Measurements from ENCODE around the gene PICALM.
A peak's percentile ranks its signal among the peaks of the same experiment; 100 is the strongest.
"Not testable (repeated sequence)": the region's sequence is repeated elsewhere in the genome, so short reads cannot be mapped to it uniquely, and the experiment has no call there.

PICALM gene

GRCh38 chr11:85926653-85927214 is 142.2 kb downstream of the PICALM start:
- not testable (repeated sequence) for H3K9me3 Mint-ChIP-seq, H3K4me3 Mint-ChIP-seq, H3K27ac Mint-ChIP-seq, H3K4me1 Mint-ChIP-seq, ATAC-seq, DNase-seq
- peaks cover 59% of the 10 kb centered on the region for H3K27me3 Mint-ChIP-seq

GRCh38 chr11:85923455-85923854 is 145.4 kb downstream of the PICALM start:
- Mint-ChIP-seq H3K4me1 (peaks cover 6% of the 10 kb centered on the region), H3K4me3 (no peak overlapping the region), H3K27me3 (peaks cover 45% of the 10 kb centered on the region), H3K9me3 (peaks cover 5 to 15% of the 10 kb centered on the region in 2 donors), H3K27ac (no peak overlapping the region)
- no peak for ATAC-seq
- DNase-seq, result no peak

DNA sequence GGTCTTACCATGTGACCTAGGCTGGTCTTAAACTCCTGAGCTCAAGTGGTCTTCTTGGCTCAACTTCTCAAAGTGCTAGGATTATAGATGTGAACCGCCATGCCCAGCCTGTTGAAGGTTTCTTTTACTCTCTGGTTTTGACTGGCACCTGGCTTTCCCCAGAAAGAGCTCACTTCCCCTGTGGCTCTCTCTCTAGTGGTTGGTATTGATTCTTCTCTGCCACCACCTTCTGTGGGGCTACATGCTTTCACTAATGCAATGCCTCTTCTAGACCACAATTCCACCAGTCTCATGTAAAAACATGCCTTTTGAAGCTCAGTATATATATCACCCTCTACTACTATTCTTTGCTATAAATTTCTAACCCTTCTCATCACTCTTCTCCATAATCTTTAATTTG is 146.5 kb downstream of the PICALM start:
- Mint-ChIP-seq H3K27ac (no peak overlapping the region), H3K4me3 (no peak overlapping the region), H3K4me1 (peaks cover 6% of the 10 kb centered on the region), H3K9me3 (peaks cover 5 to 15% of the 10 kb centered on the region in 2 donors), H3K27me3 (peaks cover 34% of the 10 kb centered on the region)
- DNase-seq (peak in 1 of 2 donors; percentile 48), ATAC-seq (peak; percentile 99)

- Mint-ChIP-seq H3K27ac (no peak overlapping the region), H3K9me3 (peaks cover 5 to 15% of the 10 kb centered on the region in 2 donors), H3K4me3 (no peak overlapping the region), H3K4me1 (peaks cover 6% of the 10 kb centered on the region), H3K27me3 (peaks cover 7% of the 10 kb centered on the region)
- DNase-seq (no peak), ATAC-seq (no peak)
These were observed 149.7 kb downstream of the PICALM start for GRCh38 chr11:85918910-85919794.

GRCh38 chr11:85914425-85914824 is 154.5 kb downstream of the PICALM start:
- Mint-ChIP-seq H3K9me3 (no peaks in the 10 kb centered on the region), H3K4me1 (no peaks in the 10 kb centered on the region), H3K27me3 (no peaks in the 10 kb centered on the region), H3K4me3 (no peak overlapping the region), H3K27ac (no peak overlapping the region)
- no peak for ATAC-seq
- no peak for DNase-seq

- DNase-seq, result no peak
- no peaks in the 10 kb centered on the region for H3K27me3 Mint-ChIP-seq
These were observed 155.4 kb downstream of the PICALM start for GRCh38 chr11:85913513-85913912.

GRCh38 chr11:85912414-85912813 is 156.5 kb downstream of the PICALM start:
- DNase-seq (no peak), ATAC-seq (no peak)
- Mint-ChIP-seq H3K4me3 (no peak overlapping the region), H3K4me1 (no peaks in the 10 kb centered on the region), H3K27me3 (no peaks in the 10 kb centered on the region), H3K9me3 (no peaks in the 10 kb centered on the region), H3K27ac (no peak overlapping the region)

More at GRCh38 chr11:85913513-85913912, 155.4 kb downstream of the PICALM start:
- Mint-ChIP-seq H3K4me3 (no peak overlapping the region), H3K4me1 (no peaks in the 10 kb centered on the region), H3K9me3 (no peaks in the 10 kb centered on the region), H3K27ac (no peak overlapping the region)
- ATAC-seq, result no peak

All from stimulated activated naive CD8-positive, alpha-beta T cell treated with anti-CD3 and anti-CD28 coated beads, Interleukin-15, amount 100 ng/mL, for 72 hours (primary cell).